Activated CD4-positive, CD25-positive, alpha-beta regulatory T cell treated with anti-CD3 and anti-CD28 coated beads, Interleukin-2, amount 50 U/mL, for 24 hours (primary cell): ENCODE results near the gene KHNYN.
A peak's percentile ranks its signal among the peaks of the same experiment; 100 is the strongest.

Experiments used
- ATAC-seq, 2 donors: fragments of 150-1000 bp; cut with Tn5 transposase; one replicate each; pipeline ENCODE4 v1.10.0; 2021; ENCODE audit warnings: mild to moderate bottlenecking in 1 of 2, moderate library complexity in 1 of 2

The KHNYN gene

DNA sequence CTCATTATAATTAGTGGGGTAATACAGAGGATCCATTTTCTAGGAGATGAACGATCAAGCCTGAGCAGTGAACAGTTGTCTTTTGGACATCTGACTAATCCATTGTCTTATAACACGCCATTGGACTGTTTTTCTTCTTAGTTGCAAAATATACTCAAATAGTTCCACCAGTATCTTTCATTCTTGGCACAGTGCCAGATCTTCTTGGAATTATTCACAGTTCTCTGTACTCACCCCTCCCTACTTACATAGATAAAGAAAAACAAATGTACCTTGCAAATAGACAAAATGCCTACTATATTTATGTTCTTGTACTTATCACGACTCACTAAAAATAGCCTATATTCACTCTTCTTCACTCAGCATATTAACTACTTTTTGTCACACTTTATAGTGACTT is 4.0 kb upstream of the KHNYN start:
- peak in 1 of 2 donors; percentile 6 for ATAC-seq

DNA sequence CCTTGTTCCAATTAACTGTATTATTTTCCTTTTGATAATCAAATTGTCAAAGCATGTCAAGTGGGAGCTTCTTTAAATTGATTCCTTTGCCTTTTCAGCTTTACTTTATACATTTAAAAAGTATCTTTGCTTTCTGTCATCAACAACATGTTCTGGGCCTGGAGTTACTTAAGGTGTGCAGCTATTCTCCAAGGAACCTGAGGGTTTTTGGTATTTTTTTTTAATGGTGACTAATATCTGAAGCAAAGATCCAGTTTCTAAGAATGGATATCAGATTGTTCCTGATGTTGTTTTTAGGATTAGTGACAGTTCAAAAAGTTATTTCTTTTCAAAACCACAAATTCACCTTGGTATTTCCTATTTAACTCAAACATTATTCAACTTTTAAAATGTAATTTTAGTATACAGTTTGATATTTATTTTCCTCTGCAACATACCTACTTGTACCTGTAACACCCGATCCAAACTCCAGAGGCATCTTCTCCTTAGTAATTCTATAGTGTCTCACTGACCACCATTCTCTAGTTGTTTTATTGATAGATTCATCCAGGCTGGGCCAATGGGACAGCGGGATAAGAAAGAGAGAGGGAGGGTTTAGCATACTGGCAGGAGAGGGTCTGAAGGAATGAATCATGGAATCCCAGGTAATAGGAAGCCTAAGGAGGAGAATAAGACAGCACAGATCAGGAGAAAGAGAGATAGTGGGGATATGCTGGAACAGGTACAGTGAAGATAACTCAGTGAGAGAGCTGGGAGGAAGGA is 3.4 kb upstream of the KHNYN start:
- ATAC-seq = no peak

DNA sequence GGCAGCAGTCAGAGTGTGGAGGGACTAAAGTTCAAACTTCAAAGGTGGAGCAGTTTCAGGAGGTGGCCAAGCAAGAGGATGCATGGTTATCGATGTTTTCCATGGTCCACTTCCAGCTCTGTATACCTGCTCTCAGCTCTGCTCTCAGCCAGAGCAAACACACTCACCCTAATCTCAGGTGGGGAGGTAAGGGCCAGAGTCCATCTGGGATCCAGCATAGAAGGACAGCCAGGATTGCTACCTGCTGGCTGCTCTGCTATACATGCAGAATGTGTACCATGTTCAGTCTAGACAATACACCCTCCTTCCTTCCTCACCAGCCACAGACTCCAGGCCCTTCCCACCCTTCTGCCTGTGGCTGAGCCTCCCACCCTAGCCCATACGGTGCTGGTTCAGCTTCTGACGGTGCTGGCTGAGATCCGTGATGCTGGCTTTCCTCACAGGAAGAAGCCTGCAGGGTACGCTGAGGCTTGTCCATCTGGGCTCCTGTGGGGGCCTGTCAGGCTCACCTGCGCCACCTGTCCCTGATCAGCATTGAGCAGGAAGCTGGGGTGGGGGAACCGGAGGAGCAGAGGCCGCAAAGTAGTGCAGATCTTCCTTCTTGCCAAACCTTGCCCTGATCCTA is 2.7 kb upstream of the KHNYN start:
- no peak for ATAC-seq

DNA sequence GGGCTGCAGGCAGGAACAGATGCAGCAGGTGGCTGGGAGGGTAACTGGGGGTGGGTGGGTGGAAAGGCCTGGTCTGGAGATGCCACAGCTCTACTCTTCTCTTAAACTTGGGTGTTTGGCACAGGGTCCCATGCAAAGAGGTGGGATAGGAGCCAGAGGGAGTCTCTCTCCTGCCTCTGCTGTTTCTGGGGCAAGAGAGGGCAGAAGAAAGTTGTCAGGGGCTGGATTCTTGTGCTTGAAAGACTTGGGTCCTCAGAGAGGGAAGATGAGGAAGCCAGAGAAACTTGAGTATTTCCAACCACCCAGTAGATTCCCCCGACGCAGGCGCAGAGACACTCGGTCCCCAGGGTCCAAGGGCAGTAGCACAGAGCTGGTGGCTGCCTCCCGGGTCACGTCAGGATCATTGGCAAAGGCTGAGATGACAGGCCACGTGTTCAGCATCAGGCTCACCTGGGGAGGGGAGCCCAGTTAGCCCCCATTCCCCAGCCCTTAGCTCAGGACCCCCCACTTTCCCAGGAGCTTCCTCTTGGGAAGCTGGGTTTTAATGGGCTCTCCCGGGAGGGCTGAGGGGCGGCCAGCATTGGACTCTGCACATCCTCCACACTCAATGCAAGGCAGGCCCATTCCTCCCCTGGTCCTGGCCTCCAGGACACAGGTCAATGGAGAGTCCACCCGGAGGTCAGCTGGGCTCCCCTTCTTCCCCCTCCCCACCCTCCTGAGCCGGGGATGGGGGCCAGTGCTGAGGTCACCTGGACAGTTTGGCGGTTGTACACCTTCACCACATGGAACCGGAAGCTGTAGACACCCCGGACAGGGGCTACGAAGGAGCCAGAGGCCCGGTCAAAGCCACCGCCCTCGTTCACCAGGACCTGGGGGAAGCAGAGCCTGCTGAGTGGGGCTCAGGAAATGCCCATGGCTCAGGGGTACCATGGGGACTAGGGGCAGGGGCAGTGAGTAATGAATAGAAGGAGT is 1.9 kb upstream of the KHNYN start:
- no peak for ATAC-seq

DNA sequence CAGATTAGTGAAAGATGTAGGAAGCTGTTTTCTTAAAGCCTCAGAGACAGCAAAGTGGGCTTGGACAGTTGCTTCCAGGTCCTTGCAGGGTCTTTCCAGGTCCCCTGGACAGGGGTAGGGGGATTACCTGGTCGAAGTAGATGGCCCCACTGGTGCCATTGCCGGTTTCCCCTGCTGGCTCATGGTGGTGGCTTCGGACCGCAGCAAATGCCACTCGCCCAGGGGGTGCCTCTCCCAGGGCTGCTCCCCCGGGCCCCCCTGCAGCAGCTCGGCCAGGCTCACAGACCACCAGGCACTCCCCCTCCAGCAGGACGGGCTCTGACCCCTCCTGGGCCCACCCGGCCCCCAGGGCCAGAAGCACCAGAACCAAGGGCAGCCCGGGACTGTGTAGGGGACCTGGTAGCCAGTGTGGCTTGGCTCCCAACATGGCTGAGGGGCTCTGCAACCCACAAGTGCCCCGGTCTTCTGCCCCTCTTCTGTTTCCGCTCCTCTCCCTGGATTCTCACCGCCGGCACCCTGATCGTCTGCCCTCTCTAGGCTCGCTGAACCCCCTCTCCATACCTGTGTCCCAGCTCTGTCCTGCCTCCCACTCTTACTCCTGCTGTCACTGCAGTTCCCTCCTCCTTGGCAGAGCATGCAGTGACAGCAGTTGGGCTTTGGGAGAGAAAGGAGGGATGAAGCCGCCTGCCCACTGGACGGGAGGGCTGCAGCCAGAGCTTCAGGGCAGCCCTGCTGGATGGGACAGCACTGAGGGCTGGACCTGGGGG is 943 bp upstream of the KHNYN start:
- no peak for ATAC-seq

DNA sequence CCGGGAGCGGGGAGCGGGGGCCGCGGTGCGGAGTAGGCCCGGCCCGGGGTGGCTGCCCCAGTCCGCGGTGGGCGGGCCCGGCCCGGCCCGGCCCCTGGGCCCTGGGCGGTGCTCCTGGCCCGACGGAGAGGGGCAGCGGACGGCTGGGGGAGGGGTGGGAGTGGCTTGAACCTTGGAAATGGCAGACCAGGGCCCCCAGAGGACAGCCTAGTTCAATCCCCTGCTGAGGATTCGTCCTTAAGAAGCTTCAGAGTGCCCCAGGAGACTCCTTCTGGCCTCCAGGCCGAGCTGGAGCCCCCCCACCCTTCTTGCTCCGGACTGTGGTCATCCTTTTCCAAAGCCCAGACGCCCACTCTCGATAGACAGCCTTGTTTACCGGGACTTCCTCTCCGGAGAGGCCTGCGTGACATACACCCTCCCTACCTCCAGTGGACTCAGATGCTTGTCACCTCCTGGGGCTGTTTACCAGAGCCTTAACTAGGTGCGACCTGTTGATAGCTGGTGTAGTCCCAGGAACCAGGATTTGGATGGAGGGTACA is 458 bp downstream of the KHNYN start:
- peak; percentile 43 to 54 for ATAC-seq

DNA sequence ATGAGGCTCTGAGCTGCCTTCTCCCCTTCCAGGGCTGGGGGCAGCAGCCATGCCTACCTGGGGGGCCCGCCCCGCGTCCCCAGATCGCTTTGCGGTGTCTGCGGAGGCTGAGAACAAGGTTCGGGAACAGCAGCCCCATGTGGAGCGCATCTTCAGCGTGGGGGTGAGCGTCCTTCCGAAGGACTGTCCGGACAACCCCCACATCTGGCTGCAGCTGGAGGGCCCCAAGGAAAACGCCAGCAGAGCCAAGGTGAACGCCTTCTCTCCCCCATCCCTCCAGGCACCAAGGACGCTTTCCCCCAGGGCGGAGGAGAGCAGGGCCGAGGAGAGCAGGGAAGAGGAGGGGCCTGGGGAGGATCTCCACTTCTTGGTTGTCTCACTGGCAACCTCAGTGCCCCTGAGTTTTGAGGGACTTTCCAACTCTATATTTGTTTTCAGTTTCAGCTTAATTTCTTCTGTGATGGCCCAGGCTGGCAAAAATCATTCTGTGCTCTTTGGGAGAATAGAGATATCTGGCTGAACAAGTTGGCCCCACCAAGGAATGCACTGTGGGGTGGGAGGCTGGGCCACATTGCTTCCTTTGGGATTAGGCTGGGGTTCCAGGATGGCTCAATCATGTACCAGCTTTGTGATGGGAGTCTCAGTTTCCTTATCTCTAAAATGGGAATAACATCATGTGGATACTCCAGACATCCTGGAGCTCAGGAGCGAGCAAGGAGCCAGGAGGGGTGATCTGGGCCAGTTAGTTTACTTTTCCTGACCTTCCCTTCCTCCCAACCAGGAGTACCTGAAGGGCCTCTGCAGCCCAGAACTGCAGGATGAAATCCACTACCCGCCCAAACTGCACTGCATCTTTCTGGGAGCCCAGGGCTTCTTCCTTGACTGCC is 1.2 kb downstream of the KHNYN start:
- ATAC-seq = peak; percentile 69 to 71

DNA sequence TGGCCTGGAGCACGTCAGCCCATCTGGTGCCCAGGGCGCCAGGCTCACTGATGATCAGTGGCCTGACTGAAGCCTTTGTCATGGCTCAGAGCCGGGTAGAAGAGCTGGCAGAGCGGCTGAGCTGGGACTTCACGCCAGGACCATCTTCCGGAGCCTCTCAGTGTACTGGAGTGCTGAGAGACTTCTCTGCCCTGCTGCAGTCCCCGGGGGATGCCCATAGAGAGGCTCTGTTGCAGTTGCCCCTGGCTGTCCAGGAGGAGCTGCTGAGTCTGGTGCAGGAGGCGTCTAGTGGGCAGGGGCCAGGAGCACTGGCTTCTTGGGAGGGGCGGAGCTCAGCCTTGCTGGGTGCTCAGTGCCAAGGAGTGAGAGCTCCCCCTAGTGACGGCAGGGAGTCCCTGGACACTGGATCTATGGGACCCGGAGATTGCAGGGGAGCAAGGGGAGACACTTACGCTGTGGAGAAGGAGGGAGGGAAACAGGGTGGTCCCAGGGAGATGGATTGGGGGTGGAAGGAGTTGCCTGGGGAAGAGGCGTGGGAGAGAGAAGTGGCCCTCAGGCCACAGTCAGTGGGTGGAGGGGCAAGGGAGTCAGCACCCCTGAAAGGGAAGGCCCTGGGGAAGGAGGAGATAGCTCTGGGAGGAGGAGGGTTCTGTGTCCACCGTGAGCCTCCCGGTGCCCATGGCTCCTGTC is 2.0 kb downstream of the KHNYN start:
- ATAC-seq = peak; percentile 59 to 62

DNA sequence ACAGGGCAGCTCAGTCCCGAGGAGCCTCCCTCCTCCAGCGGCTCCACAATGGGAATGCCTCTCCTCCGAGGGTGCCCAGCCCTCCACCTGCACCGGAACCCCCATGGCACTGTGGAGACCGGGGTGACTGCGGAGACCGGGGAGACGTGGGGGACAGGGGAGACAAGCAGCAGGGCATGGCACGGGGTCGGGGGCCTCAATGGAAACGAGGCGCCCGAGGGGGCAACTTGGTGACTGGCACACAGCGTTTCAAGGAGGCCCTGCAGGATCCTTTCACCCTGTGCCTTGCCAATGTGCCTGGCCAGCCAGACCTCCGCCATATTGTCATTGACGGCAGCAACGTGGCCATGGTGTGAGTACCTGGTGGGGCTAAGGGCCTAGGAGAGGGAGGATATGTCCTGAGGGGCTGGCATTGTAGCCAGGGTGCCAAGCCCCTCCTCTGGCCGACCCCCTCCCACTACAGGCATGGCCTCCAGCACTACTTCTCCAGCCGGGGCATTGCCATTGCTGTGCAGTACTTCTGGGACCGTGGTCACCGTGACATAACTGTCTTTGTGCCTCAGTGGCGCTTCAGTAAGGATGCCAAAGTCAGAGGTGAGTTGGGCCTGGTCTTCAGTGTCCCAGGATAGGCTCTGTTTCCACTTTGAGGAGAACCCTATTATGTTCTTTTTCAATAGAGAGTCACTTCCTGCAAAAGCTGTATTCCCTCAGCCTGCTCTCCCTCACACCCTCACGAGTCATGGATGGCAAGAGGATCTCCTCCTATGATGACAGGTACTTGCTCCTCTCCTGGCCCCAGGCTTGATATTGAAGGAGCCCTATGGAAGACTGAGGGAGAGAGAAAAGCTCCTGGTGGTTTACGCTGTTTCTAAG is 2.7 kb downstream of the KHNYN start:
- ATAC-seq = no peak

DNA sequence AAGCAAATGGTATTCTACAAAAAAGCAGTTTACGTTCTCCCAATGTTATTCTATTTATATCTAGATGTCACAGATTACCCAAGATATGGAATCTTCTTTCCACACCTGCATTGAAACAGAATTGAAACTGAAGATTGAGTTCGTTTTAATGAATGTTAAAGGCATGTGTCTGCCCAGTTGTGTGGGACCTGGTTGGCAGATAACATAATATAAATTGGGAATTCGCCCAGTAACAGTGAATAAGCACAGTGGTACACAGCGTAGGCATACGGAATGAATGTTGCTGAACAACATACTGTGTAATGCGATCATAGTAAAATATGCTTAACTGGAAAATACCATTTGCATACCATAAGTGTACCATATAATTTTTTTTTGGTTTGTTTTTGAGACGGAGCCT is 4.3 kb downstream of the KHNYN start:
- ATAC-seq = no peak

DNA sequence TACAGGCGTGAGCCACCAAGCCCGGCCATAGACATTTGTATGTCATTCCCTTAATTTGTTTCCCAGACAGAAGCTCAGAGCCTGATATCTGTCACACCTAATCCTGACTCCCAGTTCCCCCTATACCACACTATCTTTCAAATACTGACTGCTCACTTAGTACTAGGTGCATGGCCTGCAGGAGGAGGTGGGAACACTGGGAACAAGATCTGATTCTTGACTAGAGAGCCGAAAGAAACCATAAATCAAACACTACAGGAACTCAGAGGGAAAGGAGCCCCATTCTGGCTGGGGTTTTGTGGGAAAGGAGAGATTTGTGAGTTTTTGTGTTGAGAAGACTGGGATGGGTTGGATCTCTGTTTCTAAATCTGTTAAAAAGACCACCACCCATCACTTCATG is 4.9 kb downstream of the KHNYN start:
- no peak for ATAC-seq

DNA sequence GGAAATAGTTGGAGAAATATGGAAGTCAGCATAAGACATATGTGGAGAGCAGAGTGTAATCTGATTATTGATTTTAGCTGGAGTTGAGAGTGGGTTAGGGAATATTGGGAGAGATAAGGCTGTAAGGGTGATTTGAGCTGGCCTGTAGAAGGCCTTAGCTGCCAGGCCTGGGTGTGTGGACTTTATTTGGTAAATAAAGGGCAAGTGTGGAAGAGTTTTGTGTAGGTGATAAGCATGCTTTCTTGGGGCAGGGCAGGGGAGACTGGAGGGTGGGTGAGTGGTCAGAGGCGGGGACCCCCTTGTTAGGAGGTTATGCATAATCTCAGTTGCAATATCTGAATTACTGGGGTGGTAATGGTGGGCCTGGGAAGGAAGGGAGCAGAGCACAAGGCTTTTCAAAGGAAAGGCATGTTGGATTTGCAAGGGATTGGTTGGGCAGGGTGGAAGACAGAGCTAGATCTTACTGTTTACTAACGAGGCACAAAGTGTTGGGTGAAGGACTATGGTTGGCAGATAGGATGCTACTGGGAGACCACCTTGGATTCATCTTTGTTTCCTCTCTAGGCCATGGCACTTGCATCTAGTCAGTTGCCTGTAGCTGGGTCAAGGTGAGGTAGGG is 5.5 kb downstream of the KHNYN start:
- no peak for ATAC-seq

DNA sequence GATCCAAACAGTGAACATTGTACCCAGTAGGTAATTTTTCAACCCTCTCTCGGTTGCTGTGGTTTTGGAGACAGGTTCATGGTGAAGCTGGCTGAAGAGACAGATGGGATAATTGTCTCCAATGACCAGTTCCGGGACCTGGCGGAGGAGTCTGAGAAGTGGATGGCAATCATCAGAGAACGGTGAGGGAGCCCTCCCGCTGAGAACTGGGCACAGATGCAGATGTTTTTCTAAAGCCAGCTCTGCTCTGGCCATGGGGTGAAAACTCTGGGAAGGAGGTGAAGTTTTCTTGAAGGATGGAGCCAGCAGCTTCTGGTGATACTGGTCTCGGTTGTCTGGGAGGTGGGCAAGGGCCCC is 6.2 kb downstream of the KHNYN start:
- ATAC-seq = no peak

DNA sequence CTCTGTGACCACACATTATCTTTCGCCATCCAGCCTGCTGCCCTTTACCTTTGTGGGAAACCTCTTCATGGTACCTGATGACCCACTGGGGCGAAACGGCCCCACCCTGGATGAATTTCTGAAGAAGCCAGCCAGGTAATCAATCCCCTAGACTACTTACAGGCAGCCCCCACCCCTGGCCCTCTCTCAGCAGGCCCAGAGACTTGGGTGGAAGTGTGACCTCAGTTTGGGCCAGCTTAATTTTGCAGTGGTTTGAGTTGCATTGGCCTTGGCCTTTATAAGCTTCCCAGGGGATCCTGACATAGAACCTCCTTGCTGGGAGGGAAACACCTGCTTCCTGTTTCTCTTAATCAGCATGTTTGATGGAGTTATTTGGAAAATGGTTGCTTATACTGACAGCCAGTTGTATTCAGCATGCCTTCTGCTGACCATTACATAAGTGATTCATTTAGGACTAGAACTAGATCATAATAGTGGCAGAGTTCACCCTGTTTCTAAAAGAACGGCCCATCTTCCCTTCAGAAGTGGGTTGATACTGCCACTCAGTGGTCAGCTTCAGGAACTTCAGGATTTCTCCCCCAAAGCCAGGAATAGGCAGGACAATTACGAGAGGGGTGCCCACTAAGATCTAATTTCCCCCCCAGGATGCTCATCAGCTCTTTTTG is 6.7 kb downstream of the KHNYN start:
- ATAC-seq = peak in 1 of 2 donors; percentile 25

DNA sequence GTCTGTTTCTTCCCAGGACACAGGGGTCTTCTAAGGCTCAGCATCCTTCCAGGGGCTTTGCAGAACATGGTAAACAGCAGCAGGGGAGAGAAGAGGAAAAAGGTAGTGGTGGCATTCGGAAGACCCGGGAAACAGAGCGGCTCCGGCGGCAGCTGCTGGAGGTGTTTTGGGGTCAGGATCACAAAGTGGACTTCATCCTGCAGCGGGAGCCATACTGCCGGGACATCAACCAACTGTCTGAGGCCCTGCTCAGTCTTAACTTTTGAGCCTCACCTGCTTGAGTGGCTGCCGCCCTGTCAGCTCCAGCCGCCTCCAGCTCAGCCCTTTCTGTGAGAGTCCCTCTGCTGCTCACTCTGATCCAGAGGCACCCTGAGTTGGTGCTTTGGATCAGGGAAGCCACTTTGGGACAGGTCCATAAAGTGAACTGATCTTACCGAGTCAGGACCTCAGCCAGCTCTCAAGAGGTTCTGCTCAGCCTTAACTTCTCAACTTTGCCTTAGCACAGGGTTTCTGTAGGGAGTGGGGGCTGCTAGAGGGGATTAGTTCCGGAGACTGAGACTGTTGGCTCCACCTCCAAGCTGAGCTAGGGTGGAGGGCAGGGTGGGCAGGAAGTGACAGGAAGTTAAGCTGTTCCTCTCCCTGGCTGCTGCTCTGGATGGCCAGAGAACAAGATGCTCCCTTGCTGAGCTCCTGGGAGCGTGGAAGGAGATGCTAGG is 7.4 kb downstream of the KHNYN start:
- no peak for ATAC-seq

DNA sequence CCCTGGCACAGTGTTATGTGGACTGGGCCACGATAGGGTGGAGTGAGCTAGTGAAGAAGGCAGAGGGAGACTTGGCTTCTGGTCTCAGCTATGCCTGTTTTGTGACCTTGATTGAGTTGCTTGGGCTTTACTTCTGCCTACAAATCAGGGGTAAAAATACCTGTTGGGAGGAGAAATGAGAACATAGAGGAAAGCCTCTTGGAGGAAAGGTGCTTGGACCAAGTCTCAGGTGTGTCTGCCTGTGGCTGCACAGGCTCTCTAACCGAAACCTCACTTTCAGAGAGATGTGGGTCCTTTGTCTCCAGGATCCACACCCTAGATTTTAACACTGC is 7.9 kb downstream of the KHNYN start:
- ATAC-seq = no peak

DNA sequence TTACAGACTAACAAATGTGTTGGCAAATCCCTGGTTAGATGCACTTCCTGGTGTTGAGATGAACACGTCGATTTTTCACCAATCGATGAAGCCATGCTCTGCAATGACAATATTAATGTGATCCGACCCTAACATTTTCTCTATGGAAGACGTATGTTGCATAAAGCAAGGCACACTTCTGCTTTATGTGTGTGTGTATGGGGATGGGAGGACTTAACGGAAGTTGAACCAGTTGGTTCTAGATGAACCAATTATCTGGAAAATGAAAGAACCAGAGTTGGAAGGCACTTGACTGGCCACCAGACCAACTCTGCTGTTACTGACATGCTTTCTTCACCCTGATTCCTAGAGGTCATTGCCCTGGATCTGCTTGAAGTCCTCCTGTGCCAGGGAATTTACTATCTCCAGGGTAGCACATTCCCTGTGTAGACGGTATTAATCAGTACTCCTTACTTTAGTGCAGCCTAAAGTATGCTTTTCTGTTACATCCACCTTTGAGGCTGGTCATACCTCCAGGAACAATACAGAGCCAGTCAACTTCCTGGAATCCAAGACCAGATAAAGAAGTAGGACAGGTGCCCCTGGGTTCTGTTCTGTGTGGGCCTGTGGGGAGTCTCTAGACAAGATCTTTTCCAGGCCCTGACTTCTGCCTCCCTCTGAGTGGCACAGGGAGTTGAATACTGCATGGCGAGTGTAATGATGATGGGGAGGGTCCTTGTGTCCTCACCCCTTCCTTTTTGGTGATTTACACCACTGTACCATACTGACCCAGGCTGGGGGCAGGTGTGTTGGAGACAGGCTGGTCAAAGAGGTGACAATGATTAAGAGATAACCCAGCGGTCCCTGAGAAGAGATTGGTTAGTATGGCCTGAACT is 8.7 kb downstream of the KHNYN start:
- ATAC-seq = no peak
